A549 (cell line): ENCODE results near the gene TMEM213. TPM values are rescaled to one million over a fixed set of nuclear protein-coding genes. Genes with fewer than 3 reads are reported as not detected.

Experiments used
- ATAC-seq, 2 experiments: fragments of 200-7000 bp in 1 of 2; fragments of >200 bp in 1 of 2; cut with Nextera tagmentation in 1 of 2; cut with Tn5 transposase in 1 of 2; 3 replicates each; pipeline versions ENCODE4 v1.8.0 to v1.9.1; 2018 to 2020; ENCODE audit warnings: mild to moderate bottlenecking in 1 of 2, moderate library complexity in 1 of 2
- CTCF ChIA-PET: fragments of 300-600 bp; sonication (Branson Sonifier 250); formaldehyde crosslinking; extraction: SDS; loops from one replicate; lab custom pipeline; 2021; ENCODE audit warnings: antibody characterized with exemption, inconsistent platforms; lab: Yijun Ruan, JAX
- POLR2A ChIA-PET: fragments of 350-600 bp; formaldehyde crosslinking; extraction: SDS; loops from one replicate; lab custom pipeline; 2021; ENCODE audit warnings: antibody characterized with exemption, inconsistent platforms; lab: Yijun Ruan, JAX
- DNase-seq, 2 experiments: peaks; one replicate each; pipeline versions ENCODE4 v3.0.0 to v3.0.0-alpha.2; 2011 to 2016; ENCODE audit warnings: low read depth in 1 of 2, low spot score in 1 of 2
- FAIRE-seq: peaks from 2 replicates; lab custom pipeline; 2011; peaks lifted over from hg19 to GRCh38; lab: Jason Lieb, UNC
- H3K27ac ChIP-seq, 2 experiments: fragments of >200 bp; sonication (Bioruptor Twin); formaldehyde crosslinking; 3 replicates each; pipeline ENCODE4 v1.5.1; 2016 to 2017
- H3K4me1 ChIP-seq: fragments of >200 bp; sonication (Bioruptor Twin); formaldehyde crosslinking; 3 replicates; pipeline ENCODE4 v1.6.1; 2016
- H3K4me2 ChIP-seq: fragments of >200 bp; sonication (Bioruptor Twin); formaldehyde crosslinking; 3 replicates; pipeline ENCODE4 v1.6.1; 2016
- H3K4me3 ChIP-seq: fragments of >200 bp; sonication (Bioruptor Twin); formaldehyde crosslinking; 3 replicates; pipeline ENCODE4 v1.5.1; 2016
- H3K9me3 ChIP-seq: fragments of >200 bp; sonication (Bioruptor Twin); formaldehyde crosslinking; 3 replicates; pipeline ENCODE4 v1.6.1; 2016
- CBX2 ChIP-seq: fragments of 200-600 bp; sonication (generic); IDR thresholded peaks from 2 replicates; pipeline ENCODE4 v1.6.1; 2016; ENCODE audit warnings: low read depth, mild to moderate bottlenecking, borderline replicate concordance
- CEBPB ChIP-seq, 2 experiments: fragments of >200 bp in 1 of 2; sonication (Bioruptor Twin) in 1 of 2; formaldehyde crosslinking in 1 of 2; IDR thresholded peaks; 2 replicates each; pipeline ENCODE4 v1.6.1; 2012 to 2016
- EHF ChIP-seq: fragments of 250-450 bp; sonication (Bioruptor Pico); IDR thresholded peaks from 2 replicates; pipeline ENCODE4 v1.5.0; 2020; ENCODE audit warnings: mild to moderate bottlenecking
- FOSL2 ChIP-seq, 2 experiments: fragments of 450-650 bp in 1 of 2; fragments of >200 bp in 1 of 2; sonication (Bioruptor Twin) in 1 of 2; formaldehyde crosslinking; IDR thresholded peaks; 2 replicates each; pipeline versions ENCODE4 v1.5.0 to v1.6.1; 2016 to 2020; ENCODE audit warnings: mild to moderate bottlenecking in 1 of 2, moderate library complexity in 1 of 2
- FOXS1 ChIP-seq: fragments of 250-450 bp; sonication (Bioruptor Pico); IDR thresholded peaks from 2 replicates; pipeline ENCODE4 v1.5.0; 2020; ENCODE audit warnings: mild to moderate bottlenecking, moderate library complexity
- GATA3 ChIP-seq: IDR thresholded peaks from 2 replicates; pipeline ENCODE4 v1.6.1; 2012; ENCODE audit warnings: borderline replicate concordance
- JUNB ChIP-seq: fragments of >200 bp; sonication (Bioruptor Twin); formaldehyde crosslinking; IDR thresholded peaks from 2 replicates; pipeline ENCODE4 v1.6.1; 2016
- MYC ChIP-seq: IDR thresholded peaks from 2 replicates; pipeline ENCODE4 v1.6.1; 2012; ENCODE audit warnings: mild to moderate bottlenecking, inconsistent platforms, low read length, improper control_type of control experiment, borderline replicate concordance
- PHF8 ChIP-seq: fragments of 200-600 bp; sonication (generic); IDR thresholded peaks from 2 replicates; pipeline ENCODE4 v1.6.1; 2016; ENCODE audit warnings: low read depth, mild to moderate bottlenecking, antibody characterized with exemption, moderate library complexity, borderline replicate concordance
- POLR2A ChIP-seq: IDR thresholded peaks from 2 replicates; pipeline ENCODE4 v1.6.1; 2012; ENCODE audit warnings: mild to moderate bottlenecking, low read length
- POLR2AphosphoS2 ChIP-seq: conservative IDR thresholded peaks from 2 replicates; pipeline ENCODE4 v1.6.1; 2012; ENCODE audit warnings: low read length, improper control_type of control experiment, inconsistent platforms
- ZC3H11A ChIP-seq: fragments of 450-650 bp; IDR thresholded peaks from 2 replicates; pipeline ENCODE4 v1.6.1; 2014; ENCODE audit warnings: antibody characterized with exemption, mild to moderate bottlenecking
- ZSCAN20 ChIP-seq: fragments of 250-450 bp; sonication (Bioruptor Pico); IDR thresholded peaks from 2 replicates; pipeline ENCODE4 v1.8.0; 2022; ENCODE audit warnings: mild to moderate bottlenecking, moderate library complexity
- WGBS: methylation state at CpG from one replicate; pipeline ENCODE4 v1.1.6; 2017; ENCODE audit errors: missing lambda C conversion rate; 5-methylcytosine and 5-hydroxymethylcytosine counted together
- polyA plus RNA-seq, 4 experiments: library from polyadenylated mRNA; depleted of rRNA in 3 of 4; stranded (reverse); fragments of >200 nt; fragmentation: RNase III in 1 of 4; extraction: RNeasy Plus Mini Kit Qiagen cat#74134 plus additional on column Dnase treatment in 1 of 4; gene quantifications; 2 replicates in 3 of 4; 3 replicates in 1 of 4; pipeline ENCODE4 v1.2.3, GENCODE V29; 2011 to 2017
- TF ChIP-seq, protein P1 (sequence below): fragments of 150-350 bp; IDR thresholded peaks from 2 replicates; pipeline ENCODE4 v1.6.1; 2014; ENCODE audit warnings: low read depth, mild to moderate bottlenecking, low read length
- TF ChIP-seq, protein P2 (sequence below): fragments of 250-450 bp; sonication (Bioruptor Pico); IDR thresholded peaks from 2 replicates; pipeline ENCODE4 v1.5.0; 2021; ENCODE audit warnings: mild to moderate bottlenecking, moderate library complexity, borderline replicate concordance
- TF ChIP-seq, protein P3 (sequence below): fragments of >200 bp; sonication (Bioruptor Twin); formaldehyde crosslinking; IDR thresholded peaks from 2 replicates; pipeline ENCODE4 v1.6.1; 2016
- TF ChIP-seq, protein P4 (sequence below): IDR thresholded peaks from 2 replicates; pipeline ENCODE4 v1.6.1; 2012; ENCODE audit warnings: low read depth, borderline replicate concordance
- TF ChIP-seq, protein P5 (sequence below): IDR thresholded peaks from 2 replicates; pipeline ENCODE4 v1.6.1; 2012

TMEM213 gene
- polyA plus RNA-seq, 2 of the 4 experiments (the other 2 are of a cell fraction) = not detected

DNA sequence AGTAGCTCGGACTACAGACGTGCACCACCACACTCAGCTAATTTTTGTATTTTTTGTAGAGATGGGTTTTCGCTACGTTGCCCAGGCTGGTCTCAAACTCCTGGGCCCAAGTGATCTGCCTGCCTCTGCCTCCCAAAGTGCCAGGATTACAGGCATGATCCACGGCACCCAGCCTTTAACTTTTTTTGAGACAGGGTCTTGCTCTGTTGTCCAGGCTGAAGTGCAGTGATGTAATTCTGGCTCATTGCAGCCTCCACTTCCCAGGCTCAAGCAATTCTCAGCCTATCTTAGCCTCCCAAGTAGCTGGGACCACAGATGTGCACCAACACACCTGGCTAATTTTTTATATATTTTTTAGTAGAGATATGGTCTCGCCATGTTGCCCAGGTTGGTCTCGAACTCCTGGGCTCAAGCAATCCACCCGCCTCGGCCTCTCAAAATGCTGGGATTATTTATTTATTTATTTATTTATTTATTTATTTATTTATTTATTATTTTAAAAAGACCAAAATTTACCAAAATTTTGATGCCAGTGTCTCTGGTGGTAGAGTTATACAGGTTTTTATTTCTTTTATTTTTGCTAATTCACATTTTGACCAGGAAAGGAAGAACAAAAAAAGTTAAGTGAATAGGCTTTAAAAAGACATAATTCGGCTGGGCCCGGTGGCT is 25.2 kb downstream of the TMEM213 start:
- Histone ChIP-seq H3K4me1 (no peaks in the 10 kb centered on the region), H3K9me3 (no peaks in the 10 kb centered on the region), H3K4me3 (no peak overlapping the region), H3K27ac (no peak overlapping the region), H3K4me2 (no peak overlapping the region)
- TF ChIP-seq, protein P1, sequence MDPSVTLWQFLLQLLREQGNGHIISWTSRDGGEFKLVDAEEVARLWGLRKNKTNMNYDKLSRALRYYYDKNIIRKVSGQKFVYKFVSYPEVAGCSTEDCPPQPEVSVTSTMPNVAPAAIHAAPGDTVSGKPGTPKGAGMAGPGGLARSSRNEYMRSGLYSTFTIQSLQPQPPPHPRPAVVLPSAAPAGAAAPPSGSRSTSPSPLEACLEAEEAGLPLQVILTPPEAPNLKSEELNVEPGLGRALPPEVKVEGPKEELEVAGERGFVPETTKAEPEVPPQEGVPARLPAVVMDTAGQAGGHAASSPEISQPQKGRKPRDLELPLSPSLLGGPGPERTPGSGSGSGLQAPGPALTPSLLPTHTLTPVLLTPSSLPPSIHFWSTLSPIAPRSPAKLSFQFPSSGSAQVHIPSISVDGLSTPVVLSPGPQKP = no peak
- peak; percentile 75 for TF ChIP-seq ZC3H11A
- ATAC-seq = no peak
- FAIRE-seq = no peak
- DNase-seq = no peak
- 84% methylated on average over 11 of the region's 11 CpGs for WGBS
- ChIA-PET CTCF (no interaction called here), POLR2A (no interaction called here)

DNA sequence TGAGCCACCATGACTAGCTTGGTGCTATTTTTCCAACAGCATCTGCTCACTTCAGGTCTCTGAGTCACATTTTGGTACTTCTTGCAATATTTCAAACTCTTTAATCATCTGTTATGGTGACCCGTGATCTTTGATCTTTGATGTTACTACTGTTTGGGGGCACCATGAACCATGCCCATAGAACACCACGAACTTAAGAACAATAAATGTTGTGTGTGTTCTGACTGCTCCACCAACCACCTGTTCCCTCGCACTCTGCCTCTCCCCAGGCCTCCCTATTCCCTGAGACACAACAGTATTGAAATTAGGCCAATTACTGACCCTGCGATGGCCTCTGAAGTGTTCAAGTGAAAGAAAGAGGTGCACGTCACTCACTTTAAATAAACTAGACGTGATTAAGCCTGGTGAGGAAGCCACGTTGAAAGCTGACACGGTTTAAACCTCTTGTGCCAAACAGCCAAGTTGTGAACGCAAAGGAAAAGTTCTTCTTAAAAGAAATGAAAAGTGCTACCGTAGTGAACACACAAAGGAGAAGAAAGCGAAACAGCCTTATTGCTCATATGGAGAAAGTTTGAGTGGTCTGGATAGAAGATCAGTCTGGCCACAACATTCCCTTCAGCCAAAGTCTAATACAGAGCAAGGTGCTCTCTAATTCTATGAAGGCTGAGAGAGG is 27.4 kb downstream of the TMEM213 start:
- H3K4me2 ChIP-seq = no peak overlapping the region
- CTCF ChIA-PET = no interaction called here
- WGBS = 78% methylated on average over 11 of the region's 11 CpGs
- TF ChIP-seq, protein P2, sequence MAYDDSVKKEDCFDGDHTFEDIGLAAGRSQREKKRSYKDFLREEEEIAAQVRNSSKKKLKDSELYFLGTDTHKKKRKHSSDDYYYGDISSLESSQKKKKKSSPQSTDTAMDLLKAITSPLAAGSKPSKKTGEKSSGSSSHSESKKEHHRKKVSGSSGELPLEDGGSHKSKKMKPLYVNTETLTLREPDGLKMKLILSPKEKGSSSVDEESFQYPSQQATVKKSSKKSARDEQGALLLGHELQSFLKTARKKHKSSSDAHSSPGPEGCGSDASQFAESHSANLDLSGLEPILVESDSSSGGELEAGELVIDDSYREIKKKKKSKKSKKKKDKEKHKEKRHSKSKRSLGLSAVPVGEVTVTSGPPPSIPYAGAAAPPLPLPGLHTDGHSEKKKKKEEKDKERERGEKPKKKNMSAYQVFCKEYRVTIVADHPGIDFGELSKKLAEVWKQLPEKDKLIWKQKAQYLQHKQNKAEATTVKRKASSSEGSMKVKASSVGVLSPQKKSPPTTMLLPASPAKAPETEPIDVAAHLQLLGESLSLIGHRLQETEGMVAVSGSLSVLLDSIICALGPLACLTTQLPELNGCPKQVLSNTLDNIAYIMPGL (CRISPR knock-in tag) = no peak
- TF ChIP-seq POLR2AphosphoS2 (no peak), ZSCAN20 (CRISPR knock-in tag) (no peak), CBX2 (no peak), JUNB (no peak), GATA3 (no peak), POLR2A (no peak), FOSL2 (IDR thresholded peaks at IDR 0.05) (no peak), FOSL2 (CRISPR knock-in tag; IDR thresholded peaks at IDR 0.05) (no peak)
- TF ChIP-seq, protein P3, sequence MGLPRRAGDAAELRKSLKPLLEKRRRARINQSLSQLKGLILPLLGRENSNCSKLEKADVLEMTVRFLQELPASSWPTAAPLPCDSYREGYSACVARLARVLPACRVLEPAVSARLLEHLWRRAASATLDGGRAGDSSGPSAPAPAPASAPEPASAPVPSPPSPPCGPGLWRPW = no peak
- TF ChIP-seq, protein P4, sequence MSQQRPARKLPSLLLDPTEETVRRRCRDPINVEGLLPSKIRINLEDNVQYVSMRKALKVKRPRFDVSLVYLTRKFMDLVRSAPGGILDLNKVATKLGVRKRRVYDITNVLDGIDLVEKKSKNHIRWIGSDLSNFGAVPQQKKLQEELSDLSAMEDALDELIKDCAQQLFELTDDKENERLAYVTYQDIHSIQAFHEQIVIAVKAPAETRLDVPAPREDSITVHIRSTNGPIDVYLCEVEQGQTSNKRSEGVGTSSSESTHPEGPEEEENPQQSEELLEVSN = no peak
- POLR2A ChIA-PET = no interaction called here
- no peak overlapping the region for H3K27ac ChIP-seq
- DNase-seq (no peak), ATAC-seq (no peak), FAIRE-seq (no peak)
- no peaks in the 10 kb centered on the region for H3K4me1 ChIP-seq
- no peak overlapping the region for H3K4me3 ChIP-seq
- H3K9me3 ChIP-seq = no peaks in the 10 kb centered on the region

DNA sequence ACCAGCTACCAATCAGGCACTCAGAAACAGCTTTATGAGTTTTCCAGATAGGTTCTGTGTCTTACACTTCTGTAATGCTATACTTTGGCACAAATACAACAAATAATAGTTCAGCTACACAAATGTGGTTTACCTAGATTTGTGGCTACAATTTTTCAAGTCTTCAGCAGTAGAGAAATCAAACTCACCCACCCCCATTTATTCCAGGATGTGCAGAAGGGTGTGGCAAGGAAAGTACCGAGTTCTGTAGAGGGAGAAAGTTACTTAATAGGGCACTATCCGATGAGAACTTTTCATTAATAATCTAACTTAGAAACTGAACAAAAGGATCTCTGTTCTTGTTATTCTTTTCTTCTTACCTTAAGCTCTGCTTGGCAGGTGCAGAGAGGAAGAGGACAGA is 30.5 kb downstream of the TMEM213 start:
- FAIRE-seq (no peak), ATAC-seq (no peak), DNase-seq (no peak)
- Histone ChIP-seq H3K4me1 (no peaks in the 10 kb centered on the region), H3K9me3 (no peaks in the 10 kb centered on the region), H3K27ac (no peak overlapping the region), H3K4me3 (no peak overlapping the region)
- POLR2A ChIA-PET = no interaction called here
- 25% methylated on average over 2 of the region's 2 CpGs for WGBS
- CTCF ChIA-PET = interaction anchor here (1.0 kb wide), 1 partner anchor 90 kb away, joined by 3 read pairs; no protein-coding TSS in a partner anchor
- TF ChIP-seq FOXS1 (CRISPR knock-in tag) (no peak), CBX2 (no peak), GATA3 (no peak), CEBPB (IDR thresholded peaks at IDR 0.05) (no peak), MYC (no peak), EHF (CRISPR knock-in tag) (no peak), PHF8 (no peak)
- TF ChIP-seq, protein P2 (CRISPR knock-in tag) = no peak
- TF ChIP-seq, protein P5, sequence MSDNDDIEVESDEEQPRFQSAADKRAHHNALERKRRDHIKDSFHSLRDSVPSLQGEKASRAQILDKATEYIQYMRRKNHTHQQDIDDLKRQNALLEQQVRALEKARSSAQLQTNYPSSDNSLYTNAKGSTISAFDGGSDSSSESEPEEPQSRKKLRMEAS = no peak
- TF ChIP-seq, all 56 proteins: peak for 0
- H3K4me2 ChIP-seq = no peak overlapping the region
